DMS 273 treated with DMSO at 0.1 percent for 48 hours (cell line): Measurements from ENCODE around the gene UBE2D2.

Experiments
- DNase-seq: peaks from one replicate; lab custom pipeline; 2025; lab: John Stamatoyannopoulos, UW

UBE2D2 gene

DNA sequence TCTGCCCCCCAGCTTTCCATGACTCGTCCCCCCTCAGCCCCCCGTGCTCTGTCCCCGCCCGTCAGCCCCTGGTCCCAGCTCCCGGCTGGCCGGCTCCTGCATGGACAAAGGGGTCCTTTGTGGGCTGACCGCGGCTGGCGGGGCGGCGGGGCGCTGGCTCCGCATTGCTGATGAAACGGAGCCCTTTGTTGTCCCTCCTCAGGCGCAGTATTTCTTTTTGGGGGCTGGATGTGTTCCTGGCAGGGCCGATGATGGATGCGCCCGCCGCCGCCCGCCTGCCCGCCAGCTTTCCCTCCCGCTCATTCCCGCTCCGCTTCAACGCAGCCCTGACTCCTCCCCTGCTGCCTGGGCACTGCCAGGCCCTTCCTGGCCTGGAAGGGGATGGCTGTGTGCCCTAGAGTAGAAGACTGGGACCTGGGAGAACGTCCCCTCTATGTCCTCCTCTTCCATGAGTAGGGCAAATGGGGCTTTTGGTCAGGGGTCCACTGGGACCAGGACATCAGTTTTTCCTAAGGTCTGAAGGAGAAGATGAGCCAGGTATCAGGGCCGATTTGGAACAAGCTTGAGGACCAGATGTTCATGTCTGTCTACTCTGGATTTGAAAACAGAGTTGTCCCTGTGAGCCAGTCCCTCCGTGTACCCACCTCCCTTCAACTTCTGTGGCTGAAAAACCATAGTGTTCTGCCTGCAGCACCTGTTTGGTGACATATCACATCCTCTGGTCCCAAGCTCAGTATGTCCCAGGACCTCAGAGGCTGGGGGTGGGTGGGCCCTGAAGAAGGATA is 116.0 kb downstream of the UBE2D2 start:
- no peak for DNase-seq
